ENCODE data around the gene PTDSS2. TPM values are rescaled to one million over a fixed set of nuclear protein-coding genes. Genes with fewer than 3 reads are reported as not detected.
A peak's percentile ranks its signal among the peaks of the same experiment; 100 is the strongest.

The PTDSS2 gene
- total and polyA plus RNA-seq, 2 of the 4 experiments (the other 2 are of a cell fraction) = 23.5 to 26.6 TPM

GRCh38 chr11:443542-444199 lies 6.4 kb upstream of the PTDSS2 start:
- POLR2A ChIA-PET (ENCODE audit: unreplicated experiment) = no interaction called here
- H2BK20ac ChIP-seq (ENCODE audit: low read depth, low read length) = no peak overlapping the region
- H3K14ac ChIP-seq (replicated peaks; ENCODE audit: low read depth, low read length) = no peak overlapping the region
- peaks cover 28% of the 10 kb centered on the region; the same call in 1 of the 2 replicates for H3K27me3 ChIP-seq (ENCODE audit: control insufficient read depth, insufficient read depth, low read length)
- H3K79me1 ChIP-seq (ENCODE audit: low read depth in 1 of 2, low read length in 2 of 2) = no peaks in the 10 kb centered on the region; a peak in 1 of 4 replicates
- intact Hi-C loops (cut with micrococcal nuclease) (loop anchor here (10.0 kb wide), 1 partner anchor 79 kb away; the partner anchor contains the start of gene B4GALNT4), dilution Hi-C loops (cut with HindIII; ENCODE audit: low sequenced_read_pairs, unreplicated experiment) (no loop called here), in situ Hi-C loops (cut with MboI; ENCODE audit: low sequenced_read_pairs) (no loop called here)
- no peak overlapping the region for H4K5ac ChIP-seq (ENCODE audit: low read depth, low read length)
- TF ChIP-seq RAD21 (IDR thresholded peaks at IDR 0.05; ENCODE audit: low read length) (no peak), RCOR1 (IDR thresholded peaks at IDR 0.05; ENCODE audit: insufficient replicate concordance, low read length) (no peak), MAZ (IDR thresholded peaks at IDR 0.05; ENCODE audit: borderline replicate concordance, low read depth, low read length) (no peak), MXI1 (IDR thresholded peaks at IDR 0.05; ENCODE audit: borderline replicate concordance, low read depth, low read length) (no peak), CHD1 (IDR thresholded peaks at IDR 0.05; ENCODE audit: low read depth, low read length) (no peak), USF2 (IDR thresholded peaks at IDR 0.05; ENCODE audit: low read depth, low read length) (peak; percentile 71)
- no peak overlapping the region for H2BK15ac ChIP-seq (ENCODE audit: low read depth, low read length)
- no peaks in the 10 kb centered on the region for H4K20me1 ChIP-seq (ENCODE audit: insufficient read depth, low read length)
- DNase-seq (peak; percentile 12), ATAC-seq (ENCODE audit: low read depth) (no peak)
- no peak overlapping the region for H3K9ac ChIP-seq (ENCODE audit: low read depth, low read length)
- no peak overlapping the region for H3K23ac ChIP-seq (ENCODE audit: low read depth, low read length)
- no peaks in the 10 kb centered on the region for H3K36me3 ChIP-seq (ENCODE audit: control insufficient read depth, insufficient read depth, low read length)
- H3K27ac ChIP-seq (ENCODE audit: insufficient read depth, low read length) = no peak overlapping the region
- no peak overlapping the region for H4K8ac ChIP-seq (ENCODE audit: low read depth in 2 of 2, low read length in 2 of 2)
- no peak overlapping the region for H2AFZ ChIP-seq (replicated peaks; ENCODE audit: low read length, poor library complexity)
- no peaks in the 10 kb centered on the region for H3K9me3 ChIP-seq (ENCODE audit: control insufficient read depth, insufficient read depth, low read length)
- H3K18ac ChIP-seq (ENCODE audit: low read depth, low read length) = no peak overlapping the region
- H3K4me1 ChIP-seq (ENCODE audit: control insufficient read depth, insufficient read depth, low read length) = peaks cover 3% of the 10 kb centered on the region; the same call in 1 of the 2 replicates
- no peak overlapping the region for H4K91ac ChIP-seq (ENCODE audit: insufficient read depth, low read depth, low read length)
- no peaks in the 10 kb centered on the region for H3K9me1 ChIP-seq (ENCODE audit: insufficient read depth, low read length)
- no peak overlapping the region for H2BK120ac ChIP-seq (ENCODE audit: low read depth, low read length)
- WGBS, 2 experiments (ENCODE audit: extremely low coverage in 2 of 2, insufficient read length in 1 of 2) = 86% methylated on average over 10 of the region's 16 CpGs; no CpG with 5 or more reads in 1 of the 2 experiments
- H3K4me2 ChIP-seq (ENCODE audit: low read depth, low read length) = no peak overlapping the region
- H3K4me3 ChIP-seq (ENCODE audit: insufficient read depth, low read depth, low read length) = no peak overlapping the region
- no peak overlapping the region for H2AK5ac ChIP-seq (ENCODE audit: low read depth, low read length)
- H2AK9ac ChIP-seq (replicated peaks; ENCODE audit: low read depth, low read length, poor library complexity) = peak overlapping the region; percentile 28
- H3K56ac ChIP-seq (ENCODE audit: extremely low read depth, insufficient read depth, low read length) = no peak overlapping the region
- CTCF ChIA-PET = no interaction called here
- no TSS peak for BruUV-seq (replicated peaks)
- no peak overlapping the region for H3K4ac ChIP-seq (ENCODE audit: low read depth, low read length)
- no peak overlapping the region for H2BK5ac ChIP-seq (ENCODE audit: low read depth, low read length, poor library complexity, severe bottlenecking)
